HK-2 (cell line): ENCODE results near the gene UBL5.
"Not testable (repeated sequence)": the region's sequence is repeated elsewhere in the genome, so short reads cannot be mapped to it uniquely, and the experiment has no call there.

Experiments
- DNase-seq: peaks from one replicate; pipeline ENCODE4 v3.0.0-alpha.2; 2018; ENCODE audit not compliant: unreplicated experiment

Gene UBL5

DNA sequence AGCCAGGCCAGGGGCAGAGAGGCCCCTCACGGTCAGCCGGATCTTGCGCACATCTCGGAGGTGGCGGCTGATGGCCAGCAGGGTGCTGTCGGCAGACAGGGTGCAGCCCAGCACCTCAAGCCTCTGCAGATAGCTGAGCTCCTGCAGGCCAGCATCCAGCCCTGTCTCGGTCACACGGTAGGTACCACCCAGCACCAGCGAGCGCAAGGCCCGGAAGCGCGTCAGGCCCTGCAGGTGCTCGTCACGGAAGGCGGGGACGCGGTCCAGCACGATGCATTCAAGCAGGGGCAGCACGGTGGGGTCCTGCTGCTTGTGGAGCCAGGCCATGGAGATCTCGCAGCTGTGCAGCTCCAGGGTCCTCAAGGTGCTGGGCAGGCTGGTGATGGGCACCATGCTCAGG lies 16.6 kb upstream of the UBL5 start:
- DNase-seq, result no peak

DNA sequence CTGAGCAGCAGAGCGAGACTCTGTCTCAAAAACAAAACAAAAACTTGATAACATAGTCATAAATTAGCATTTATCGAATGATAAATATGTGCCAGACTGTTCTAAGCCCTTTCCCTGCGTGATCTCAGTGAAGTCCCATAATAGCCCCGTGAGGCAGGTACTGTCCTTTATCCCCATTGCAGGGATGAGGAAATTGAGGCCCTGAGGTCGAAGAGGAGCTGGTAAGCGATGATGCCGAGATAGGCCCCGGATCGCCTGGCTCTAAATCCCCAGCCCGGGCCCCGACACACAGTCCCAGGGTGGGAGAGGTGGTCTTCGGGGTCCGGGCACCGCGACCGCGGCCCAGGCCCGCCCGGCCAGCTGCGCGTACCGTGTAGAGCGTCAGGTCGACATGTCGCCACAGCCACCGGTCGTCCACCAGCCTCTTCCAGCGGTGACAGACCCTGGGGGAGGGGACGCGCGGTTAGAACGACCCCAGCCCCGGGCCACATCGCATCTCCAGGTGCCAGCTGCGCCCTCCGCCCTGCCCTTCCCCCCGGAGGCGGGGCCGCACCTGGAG lies 9.5 kb upstream of the UBL5 start:
- DNase-seq, result peak; percentile 10

- DNase-seq, result peak; percentile 100
These were observed 8.8 kb upstream of the UBL5 start, which contains the start of gene FBXL12 for GRCh38 chr19:9818734-9819595. Gene FBXL12, minus strand, starts transcription at chr19:9819079. Its CDS starts 266 bp downstream, at chr19:9818813.

GRCh38 chr19:9819596-9819909 lies 8.2 kb upstream of the UBL5 start:
- no peak for DNase-seq

GRCh38 chr19:9820034-9820433 lies 7.7 kb upstream of the UBL5 start:
- not testable (repeated sequence) for DNase-seq

DNA sequence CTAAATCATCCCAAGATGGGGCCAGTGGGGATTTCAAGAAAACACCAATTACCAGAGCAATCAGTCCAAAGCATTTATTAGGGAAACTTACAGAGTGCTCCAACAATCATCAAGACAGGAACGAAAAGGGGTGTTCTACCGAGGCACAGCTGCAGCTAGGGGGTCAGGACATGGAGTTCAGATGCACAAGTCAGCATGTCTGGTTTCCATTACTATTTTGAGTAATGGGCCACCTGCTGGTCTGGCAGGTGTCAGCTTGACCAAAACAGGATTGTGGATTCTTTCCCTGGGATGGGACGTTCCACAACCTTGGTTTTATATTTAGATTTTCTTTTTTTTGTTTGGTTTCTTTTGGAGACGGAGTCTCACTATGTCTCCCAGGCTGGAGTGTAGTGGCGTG lies 3.9 kb upstream of the UBL5 start:
- DNase-seq, result no peak

DNA sequence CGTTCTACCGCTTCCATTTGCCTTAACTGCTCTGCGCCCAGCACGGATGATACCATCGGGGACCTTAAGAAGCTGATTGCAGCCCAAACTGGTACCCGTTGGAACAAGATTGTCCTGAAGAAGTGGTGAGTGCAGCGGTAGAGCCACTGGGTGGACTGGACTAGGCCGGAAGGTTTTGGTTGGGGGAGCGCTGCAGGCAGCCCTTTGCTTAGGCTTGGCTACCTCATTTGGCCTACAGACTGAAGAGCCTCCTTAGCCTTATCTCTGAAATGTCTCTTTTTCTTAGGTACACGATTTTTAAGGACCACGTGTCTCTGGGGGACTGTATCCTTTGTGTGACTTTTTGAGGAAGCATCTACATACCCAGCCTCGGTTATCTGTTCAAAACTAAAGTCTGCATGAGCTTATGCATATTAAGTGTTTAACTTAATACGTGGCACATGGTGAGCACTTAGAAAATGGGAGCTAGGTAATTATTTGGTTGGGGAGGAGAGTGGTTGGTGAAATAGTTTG lies 889 bp downstream of the UBL5 start:
- no peak for DNase-seq

- DNase-seq, result no peak
These were observed 6.6 kb downstream of the UBL5 start for GRCh38 chr19:9834307-9834725.

- DNase-seq, result peak; percentile 99
These were observed 7.2 kb downstream of the UBL5 start, which contains the start of gene PIN1 for GRCh38 chr19:9834726-9835506. Gene PIN1, plus strand, starts transcription at chr19:9835318. Its CDS starts 27 bp downstream, at chr19:9835345.

- DNase-seq, result no peak
These were observed 7.8 kb downstream of the UBL5 start for GRCh38 chr19:9835507-9835949.

DNA sequence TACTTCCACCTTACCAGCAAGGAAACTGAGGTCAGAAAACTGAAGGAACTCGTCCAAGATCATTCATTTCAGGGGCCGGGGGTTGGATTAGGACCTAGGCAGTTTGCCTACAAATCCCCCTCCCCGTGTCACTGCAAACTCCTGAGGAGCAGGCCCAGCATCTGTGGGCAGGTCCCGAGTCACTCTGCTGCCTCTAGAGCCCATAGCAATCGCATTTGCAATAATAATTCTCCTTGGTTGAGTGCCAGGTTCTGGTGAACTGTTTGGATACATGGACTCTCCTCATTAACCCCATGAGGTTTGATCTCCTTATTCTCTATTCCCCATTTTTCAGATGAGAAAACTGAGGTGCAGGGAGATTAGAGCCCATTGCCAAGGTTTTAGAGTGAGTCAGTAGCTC lies 8.3 kb downstream of the UBL5 start:
- DNase-seq, result no peak

DNA sequence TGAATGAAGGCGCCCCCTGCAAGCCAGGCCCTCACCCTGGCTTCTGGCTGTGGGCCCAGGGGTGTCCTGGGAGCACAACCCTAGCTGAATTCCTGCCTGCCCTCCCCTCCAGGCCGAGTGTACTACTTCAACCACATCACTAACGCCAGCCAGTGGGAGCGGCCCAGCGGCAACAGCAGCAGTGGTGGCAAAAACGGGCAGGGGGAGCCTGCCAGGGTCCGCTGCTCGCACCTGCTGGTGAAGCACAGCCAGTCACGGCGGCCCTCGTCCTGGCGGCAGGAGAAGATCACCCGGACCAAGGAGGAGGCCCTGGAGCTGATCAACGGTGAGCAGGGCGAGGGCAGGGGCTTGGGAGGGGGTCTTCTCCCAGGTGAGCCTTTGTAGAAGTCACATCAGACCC lies 10.6 kb downstream of the UBL5 start:
- DNase-seq, result no peak

- no peak for DNase-seq
These were observed 11.7 kb downstream of the UBL5 start for GRCh38 chr19:9839415-9839814.

DNA sequence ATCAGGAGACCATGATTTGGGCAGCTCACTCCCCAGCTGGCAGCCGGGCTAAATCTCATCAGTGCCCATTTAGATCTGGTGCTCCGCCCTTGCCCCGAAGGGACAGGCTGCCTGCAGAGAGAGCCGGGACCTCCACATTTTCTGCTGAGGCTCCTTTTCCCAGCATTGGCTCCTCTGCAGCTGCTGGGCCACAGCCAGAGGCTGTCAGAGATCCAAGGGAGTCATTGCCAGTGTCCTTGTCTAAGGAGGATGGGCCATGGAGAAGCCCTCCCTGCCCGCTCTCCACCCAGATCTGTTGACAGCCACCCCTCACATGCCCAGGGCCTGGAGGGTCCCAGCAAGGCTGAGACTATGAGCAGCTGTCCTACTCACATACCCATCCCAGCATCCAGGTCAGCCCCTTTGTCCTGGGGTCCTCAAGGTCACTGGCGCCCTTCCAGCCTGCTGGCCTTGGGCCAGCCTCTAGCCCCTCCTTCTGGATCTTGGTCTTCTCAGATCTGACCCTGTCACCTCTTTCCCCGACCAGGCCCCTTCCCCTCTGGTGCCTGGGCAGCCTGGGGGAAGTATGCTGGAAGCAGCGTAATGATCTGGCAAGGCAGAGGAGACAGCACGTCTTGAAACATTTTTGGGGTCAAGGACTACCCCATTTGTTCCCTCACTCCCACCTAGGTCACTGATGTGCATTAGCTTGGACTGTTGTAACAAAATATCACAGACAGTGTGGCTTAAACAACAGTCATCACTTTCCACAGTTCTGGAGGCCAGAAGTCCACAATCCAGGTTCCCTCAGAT lies 15.3 kb downstream of the UBL5 start:
- no peak for DNase-seq

- not testable (repeated sequence) for DNase-seq
These were observed 16.0 kb downstream of the UBL5 start for GRCh38 chr19:9843626-9844273.

- peak; percentile 79 for DNase-seq
These were observed 19.5 kb downstream of the UBL5 start for GRCh38 chr19:9847087-9847671.

GRCh38 chr19:9848060-9848459 lies 20.3 kb downstream of the UBL5 start:
- no peak for DNase-seq

- no peak for DNase-seq
These were observed 21.0 kb downstream of the UBL5 start for GRCh38 chr19:9848762-9849161.

- no peak for DNase-seq
These were observed 22.1 kb downstream of the UBL5 start for GRCh38 chr19:9849791-9850190.

- no peak for DNase-seq
These were observed 22.7 kb downstream of the UBL5 start for GRCh38 chr19:9850235-9850959.
